Mesenteric fat pad (tissue), 1 donor: ENCODE data around the gene DTL. TPM values are rescaled to one million over a fixed set of nuclear protein-coding genes. Genes with fewer than 3 reads are reported as not detected.

Experiments
- DNase-seq: peaks from one replicate; pipeline ENCODE4 v3.0.0-alpha.2; 2020; ENCODE audit warnings: low spot score
- total RNA-seq: library from RNA; stranded (reverse); fragmentation: NEBNext Ultra II Directional; extraction: Animal tissue kit (Norgen Biotek cat#: 25700); gene quantifications from one replicate; pipeline ENCODE4 v1.2.1, GENCODE V29; 2021
- donor health status: DM: yes; HTN: yes; CAD: no.

The DTL gene
- total RNA-seq, 1 donor from 2014 or later = 0.16 TPM

- DNase-seq = no peak
Measured at GRCh38 chr1:212089560-212090163, 54.1 kb downstream of the DTL start.

GRCh38 chr1:212091438-212092121 is 56.0 kb downstream of the DTL start:
- DNase-seq = no peak

- DNase-seq = no peak
Measured at GRCh38 chr1:212097360-212097759, 61.8 kb downstream of the DTL start.

- no peak for DNase-seq
Measured at GRCh38 chr1:212098310-212098709, 62.8 kb downstream of the DTL start.

- no peak for DNase-seq
Measured at GRCh38 chr1:212098771-212099170, 63.2 kb downstream of the DTL start.

- no peak for DNase-seq
Measured at GRCh38 chr1:212101251-212101650, 65.7 kb downstream of the DTL start.

GRCh38 chr1:212101735-212102134 is 66.2 kb downstream of the DTL start:
- no peak for DNase-seq

- DNase-seq = no peak
Measured at GRCh38 chr1:212104586-212105325, 69.2 kb downstream of the DTL start.

- DNase-seq = no peak
Measured at GRCh38 chr1:212106286-212106792, 70.8 kb downstream of the DTL start.

- no peak for DNase-seq
Measured at GRCh38 chr1:212107481-212107880, 71.9 kb downstream of the DTL start.

GRCh38 chr1:212108187-212108586 is 72.6 kb downstream of the DTL start:
- no peak for DNase-seq

GRCh38 chr1:212108981-212109380 is 73.4 kb downstream of the DTL start:
- no peak for DNase-seq

- no peak for DNase-seq
Measured at GRCh38 chr1:212109728-212110127, 74.2 kb downstream of the DTL start.

- no peak for DNase-seq
Measured at GRCh38 chr1:212110617-212111016, 75.1 kb downstream of the DTL start.

- DNase-seq = no peak
Measured at GRCh38 chr1:212111536-212111935, 76.0 kb downstream of the DTL start.

GRCh38 chr1:212113706-212114105 is 78.2 kb downstream of the DTL start:
- no peak for DNase-seq

GRCh38 chr1:212118167-212118871 is 82.8 kb downstream of the DTL start:
- no peak for DNase-seq

- DNase-seq = no peak
Measured at GRCh38 chr1:212118872-212119260, 83.3 kb downstream of the DTL start.

GRCh38 chr1:212119397-212119837 is 83.9 kb downstream of the DTL start:
- DNase-seq = no peak

GRCh38 chr1:212119863-212120262 is 84.3 kb downstream of the DTL start:
- DNase-seq = no peak

GRCh38 chr1:212121779-212122178 is 86.2 kb downstream of the DTL start:
- no peak for DNase-seq
